ENCODE data around the gene PAM. TPM values are rescaled to one million over a fixed set of nuclear protein-coding genes. Genes with fewer than 3 reads are reported as not detected.

PAM gene
- total RNA-seq, 1 experiment from 2014 or later = 142 TPM

- CTCF ChIA-PET = no interaction called here
- DNase-seq = no peak
- intact Hi-C loops (cut with micrococcal nuclease; ENCODE audit: unreplicated experiment) = no loop called here
- H3K9me3 Mint-ChIP-seq (ENCODE audit: low read depth, unreplicated experiment) = peaks cover 4% of the 10 kb centered on the region
- no peak overlapping the region for H3K4me3 Mint-ChIP-seq (ENCODE audit: low read depth, unreplicated experiment)
- H3K36me3 Mint-ChIP-seq (ENCODE audit: insufficient read depth, unreplicated experiment) = no peaks in the 10 kb centered on the region
- no peaks in the 10 kb centered on the region for H3K27me3 Mint-ChIP-seq (ENCODE audit: unreplicated experiment)
- no peak for TF ChIP-seq CTCF (IDR thresholded peaks at IDR 0.05; ENCODE audit: unreplicated experiment)
- H3K27ac Mint-ChIP-seq (ENCODE audit: unreplicated experiment) = no peak overlapping the region
- peaks cover 38% of the 10 kb centered on the region for H3K4me1 Mint-ChIP-seq (ENCODE audit: low read depth, unreplicated experiment)
- no TSS peak for BruUV-seq (replicated peaks)
Observed at GRCh38 chr5:102720969-102721368, 34.1 kb upstream of the PAM start.

GRCh38 chr5:102722931-102723330, 32.2 kb upstream of the PAM start:
- Mint-ChIP-seq H3K9me3 (ENCODE audit: low read depth, unreplicated experiment) (peaks cover 5% of the 10 kb centered on the region), H3K4me1 (ENCODE audit: low read depth, unreplicated experiment) (peaks cover 30% of the 10 kb centered on the region), H3K36me3 (ENCODE audit: insufficient read depth, unreplicated experiment) (no peaks in the 10 kb centered on the region), H3K27me3 (ENCODE audit: unreplicated experiment) (no peaks in the 10 kb centered on the region), H3K4me3 (ENCODE audit: low read depth, unreplicated experiment) (no peak overlapping the region), H3K27ac (ENCODE audit: unreplicated experiment) (no peak overlapping the region)
- intact Hi-C loops (cut with micrococcal nuclease; ENCODE audit: unreplicated experiment) = no loop called here
- no TSS peak for BruUV-seq (replicated peaks)
- no peak for TF ChIP-seq CTCF (IDR thresholded peaks at IDR 0.05; ENCODE audit: unreplicated experiment)
- CTCF ChIA-PET = no interaction called here
- DNase-seq = no peak

GRCh38 chr5:102731693-102732092, 23.4 kb upstream of the PAM start:
- no peak overlapping the region for H3K27ac Mint-ChIP-seq (ENCODE audit: unreplicated experiment)
- H3K4me1 Mint-ChIP-seq (ENCODE audit: low read depth, unreplicated experiment) = no peaks in the 10 kb centered on the region
- peaks cover 3% of the 10 kb centered on the region for H3K9me3 Mint-ChIP-seq (ENCODE audit: low read depth, unreplicated experiment)
- no peaks in the 10 kb centered on the region for H3K27me3 Mint-ChIP-seq (ENCODE audit: unreplicated experiment)
- no peaks in the 10 kb centered on the region for H3K36me3 Mint-ChIP-seq (ENCODE audit: insufficient read depth, unreplicated experiment)
- no peak overlapping the region for H3K4me3 Mint-ChIP-seq (ENCODE audit: low read depth, unreplicated experiment)
- intact Hi-C loops (cut with micrococcal nuclease; ENCODE audit: unreplicated experiment) = no loop called here
- no peak for DNase-seq
- no TSS peak for BruUV-seq (replicated peaks)
- no peak for TF ChIP-seq CTCF (IDR thresholded peaks at IDR 0.05; ENCODE audit: unreplicated experiment)
- CTCF ChIA-PET = interaction anchor here (1.0 kb wide), 2 partner anchors 24 to 49 kb away, joined by 3 read pairs; no protein-coding TSS in a partner anchor

- CTCF ChIA-PET = no interaction called here
- Mint-ChIP-seq H3K4me1 (ENCODE audit: low read depth, unreplicated experiment) (no peaks in the 10 kb centered on the region), H3K4me3 (ENCODE audit: low read depth, unreplicated experiment) (no peak overlapping the region), H3K27ac (ENCODE audit: unreplicated experiment) (no peak overlapping the region), H3K27me3 (ENCODE audit: unreplicated experiment) (no peaks in the 10 kb centered on the region), H3K9me3 (ENCODE audit: low read depth, unreplicated experiment) (no peaks in the 10 kb centered on the region), H3K36me3 (ENCODE audit: insufficient read depth, unreplicated experiment) (no peaks in the 10 kb centered on the region)
- intact Hi-C loops (cut with micrococcal nuclease; ENCODE audit: unreplicated experiment) = no loop called here
- no peak for DNase-seq
- no TSS peak for BruUV-seq (replicated peaks)
- TF ChIP-seq CTCF (IDR thresholded peaks at IDR 0.05; ENCODE audit: unreplicated experiment) = no peak
Observed at GRCh38 chr5:102733534-102733933, 21.6 kb upstream of the PAM start.
